HCT116 (cell line): ENCODE data around the gene CYBA. TPM values are rescaled to one million over a fixed set of nuclear protein-coding genes. Genes with fewer than 3 reads are reported as not detected.

ENCODE experiments used
- ATAC-seq: fragments of 200-7000 bp; cut with Tn5 transposase; 2 replicates; pipeline ENCODE4 v1.9.1; 2020; ENCODE audit warnings: mild to moderate bottlenecking, moderate library complexity
- BruUV-seq: library from RNA; stranded (reverse); fragments of 400-500 nt; replicated peaks from 2 replicates; lab custom pipeline; 2021; lab: Mats Ljungman, UMichigan
- CTCF ChIA-PET: fragments of 300-600 bp; sonication (Branson Sonifier 250); formaldehyde crosslinking; loops from one replicate; lab custom pipeline; 2021; ENCODE audit warnings: antibody characterized with exemption; lab: Charles Lee
- POLR2A ChIA-PET: fragments of 300-600, 350-600 bp; sonication (Branson Sonifier 250); formaldehyde crosslinking; loops from one replicate; lab custom pipeline; 2021; ENCODE audit warnings: antibody characterized with exemption; lab: Charles Lee
- RAD21 ChIA-PET, 2 experiments: fragments of 300-600 bp; sonication (Branson Sonifier 250); formaldehyde crosslinking; loops; one replicate each; lab custom pipeline; 2023; ENCODE audit warnings: low total read pairs in 2 of 2; ENCODE audit not compliant: uncharacterized antibody in 2 of 2, unreplicated experiment in 2 of 2, low non-redundant PET in 1 of 2; lab: Charles Lee
- DNase-seq: peaks from one replicate; pipeline ENCODE4 v3.0.0-alpha.2; 2010; ENCODE audit warnings: low read depth, low spot score
- H2AFZ ChIP-seq: fragments of 200-600 bp; shearing (Covaris generic), sonication (generic); 2 replicates; pipeline ENCODE4 v1.6.1; 2017; ENCODE audit warnings: low read depth, mixed run types, mixed read lengths, antibody characterized with exemption, low read length; ENCODE audit not compliant: poor library complexity, severe bottlenecking
- H3K27ac ChIP-seq: 2 replicates; pipeline ENCODE4 v1.5.1; 2012; ENCODE audit warnings: low read depth, low read length
- H3K27me3 ChIP-seq: fragments of 200-600 bp; sonication (generic); 2 replicates; pipeline ENCODE4 v1.6.1; 2016; ENCODE audit warnings: mixed run types, low read length, mixed read lengths; ENCODE audit not compliant: insufficient read depth
- H3K36me3 ChIP-seq, 2 experiments: fragments of 200-500 bp in 1 of 2; fragments of 200-600 bp in 1 of 2; sonication (Bioruptor generic) in 1 of 2; sonication (generic) in 1 of 2; 2 replicates each; pipeline versions ENCODE4 v1.5.1 to v1.6.1; 2014 to 2016; ENCODE audit warnings: low read length in 2 of 2, inconsistent platforms in 1 of 2, mixed read lengths in 1 of 2, mixed run types in 1 of 2; ENCODE audit not compliant: insufficient read depth in 2 of 2, control insufficient read depth in 1 of 2
- H3K4me1 ChIP-seq, 2 experiments: fragments of 200-600 bp in 1 of 2; sonication (generic) in 1 of 2; 2 replicates each; pipeline versions ENCODE4 v1.5.1 to v1.6.1; 2012 to 2017; ENCODE audit warnings: low read length in 2 of 2, inconsistent platforms in 1 of 2, mild to moderate bottlenecking in 1 of 2, mixed read lengths in 1 of 2, mixed run types in 1 of 2, moderate library complexity in 1 of 2; ENCODE audit not compliant: insufficient read depth in 2 of 2, control insufficient read depth in 1 of 2
- H3K4me2 ChIP-seq: fragments of 200-600 bp; sonication (generic); 2 replicates; pipeline ENCODE4 v1.6.1; 2017; ENCODE audit warnings: mixed run types, low read length, mixed read lengths
- H3K4me3 ChIP-seq, 2 experiments: fragments of 200-600 bp in 1 of 2; sonication (generic) in 1 of 2; replicated peaks in 1 of 2; 2 replicates each; pipeline ENCODE4 v1.5.1; 2011 to 2016; ENCODE audit warnings: low read length in 2 of 2, control low read depth in 1 of 2, low read depth in 1 of 2, mild to moderate bottlenecking in 1 of 2, mixed read lengths in 1 of 2, mixed run types in 1 of 2
- H3K79me2 ChIP-seq: fragments of 200-600 bp; sonication (generic); 2 replicates; pipeline ENCODE4 v1.6.1; 2017; ENCODE audit warnings: mild to moderate bottlenecking, mixed run types, low read length, moderate library complexity, mixed read lengths; ENCODE audit not compliant: insufficient read depth
- H3K9ac ChIP-seq: fragments of 200-600 bp; sonication (generic); 2 replicates; pipeline ENCODE4 v1.6.1; 2016; ENCODE audit warnings: low read length, mixed read lengths
- H3K9me2 ChIP-seq: fragments of 200-600 bp; sonication (generic), shearing (Covaris generic); 2 replicates; pipeline ENCODE4 v1.6.1; 2017; ENCODE audit warnings: mixed run types, mild to moderate bottlenecking, moderate library complexity; ENCODE audit not compliant: insufficient read depth
- H3K9me3 ChIP-seq, 2 experiments: fragments of 200-500 bp in 1 of 2; fragments of 200-600 bp in 1 of 2; sonication (Bioruptor generic) in 1 of 2; sonication (generic) in 1 of 2; 2 replicates each; pipeline ENCODE4 v1.6.1; 2014 to 2017; ENCODE audit warnings: low read length in 2 of 2, mixed read lengths in 2 of 2, inconsistent platforms in 1 of 2, low read depth in 1 of 2, mild to moderate bottlenecking in 1 of 2, mixed run types in 1 of 2, moderate library complexity in 1 of 2; ENCODE audit not compliant: control insufficient read depth in 1 of 2, insufficient read depth in 1 of 2
- H4K20me1 ChIP-seq: fragments of 200-600 bp; sonication (generic), shearing (Covaris generic); 2 replicates; pipeline ENCODE4 v1.6.1; 2017; ENCODE audit warnings: mixed run types, mild to moderate bottlenecking, moderate library complexity; ENCODE audit not compliant: insufficient read depth
- CBX3 ChIP-seq: IDR thresholded peaks from 2 replicates; pipeline ENCODE4 v1.6.1; 2012; ENCODE audit warnings: low read depth
- CEBPB ChIP-seq: IDR thresholded peaks from 2 replicates; pipeline ENCODE4 v1.6.1; 2012; ENCODE audit warnings: low read depth
- CTCF ChIP-seq, 3 experiments: fragments of 200-600 bp in 1 of 3; sonication (generic) in 1 of 3; IDR thresholded peaks in 2 of 3; conservative IDR thresholded peaks in 1 of 3; 2 replicates each; pipeline ENCODE4 v1.5.1; 2012 to 2017; ENCODE audit warnings: low read depth in 2 of 3, low read length in 2 of 3, antibody characterized with exemption in 1 of 3, borderline replicate concordance in 1 of 3, control low read depth in 1 of 3, mild to moderate bottlenecking in 1 of 3, mixed read lengths in 1 of 3, mixed run types in 1 of 3, moderate library complexity in 1 of 3; ENCODE audit not compliant: insufficient read depth in 1 of 3
- EGR1 ChIP-seq: IDR thresholded peaks from 2 replicates; pipeline ENCODE4 v1.6.1; 2012; ENCODE audit warnings: low read depth
- ELF1 ChIP-seq: IDR thresholded peaks from 2 replicates; pipeline ENCODE4 v1.6.1; 2012; ENCODE audit warnings: low read depth, borderline replicate concordance
- EZH2phosphoT487 ChIP-seq: fragments of 200-600 bp; IDR thresholded peaks from 2 replicates; pipeline ENCODE4 v1.6.1; 2018; ENCODE audit warnings: antibody characterized with exemption, borderline replicate concordance
- FOSL1 ChIP-seq: IDR thresholded peaks from 2 replicates; pipeline ENCODE4 v1.6.1; 2012; ENCODE audit warnings: low read depth
- JUND ChIP-seq: IDR thresholded peaks from 2 replicates; pipeline ENCODE4 v1.6.1; 2012
- MAX ChIP-seq: IDR thresholded peaks from 2 replicates; pipeline ENCODE4 v1.6.1; 2012
- POLR2A ChIP-seq: IDR thresholded peaks from 2 replicates; pipeline ENCODE4 v1.7.0; 2011; ENCODE audit warnings: borderline replicate concordance; ENCODE audit not compliant: insufficient read depth, insufficient read length; ENCODE audit errors: extremely low read depth
- POLR2AphosphoS5 ChIP-seq: IDR thresholded peaks from 2 replicates; pipeline ENCODE4 v1.6.1; 2011; ENCODE audit warnings: mild to moderate bottlenecking, low read depth, low read length, moderate library complexity
- RAD21 ChIP-seq: IDR thresholded peaks from 2 replicates; pipeline ENCODE4 v1.6.1; 2012; ENCODE audit warnings: low read depth, mild to moderate bottlenecking
- SIN3A ChIP-seq: IDR thresholded peaks from 2 replicates; pipeline ENCODE4 v1.6.1; 2012; ENCODE audit warnings: low read depth
- SP1 ChIP-seq: IDR thresholded peaks from 2 replicates; pipeline ENCODE4 v1.6.1; 2012; ENCODE audit warnings: low read depth
- TCF7L2 ChIP-seq: IDR thresholded peaks from 2 replicates; pipeline ENCODE4 v1.7.0; 2011; ENCODE audit warnings: borderline replicate concordance, inconsistent platforms; ENCODE audit not compliant: insufficient read depth, insufficient read length; ENCODE audit errors: extremely low read depth
- ZFX ChIP-seq: fragments of 450-650 bp; IDR thresholded peaks from 2 replicates; pipeline ENCODE4 v1.6.1; 2017
- ZNF274 ChIP-seq: fragments of 200-500 bp; sonication (Bioruptor generic); IDR thresholded peaks from 2 replicates; pipeline ENCODE4 v1.6.1; 2014; ENCODE audit warnings: mild to moderate bottlenecking, low read depth, low read length, inconsistent platforms
- intact Hi-C: fragments of 100-400 bp; cut with micrococcal nuclease; formaldehyde crosslinking; loops from 2 replicates; pipeline ENCODE4 v1.10.0; 2022
- total RNA-seq: library from RNA; stranded (reverse); gene quantifications from one replicate; pipeline ENCODE4 v1.2.1, GENCODE V29; 2021; ENCODE audit not compliant: unreplicated experiment

The CYBA gene
- total RNA-seq, 1 experiment from 2014 or later, result 321 TPM

GRCh38 chr16:88633684-88634140, 17.1 kb downstream of the CYBA start:
- no peaks in the 10 kb centered on the region for H3K79me2 ChIP-seq
- TF ChIP-seq POLR2AphosphoS5 (0 out of 2 replicates have a peak, but pooled peaks have one; percentile 4), SIN3A (no peak), CTCF (IDR thresholded peaks at IDR 0.05 in 2 of 3, conservative IDR thresholded peaks at IDR 0.05 in 1 of 3; ENCODE audit: borderline replicate concordance in 1 of 3, insufficient read depth in 1 of 3, low read depth in 2 of 3, low read length in 2 of 3) (peak in 2 of 3 experiments; percentile 49 to 52; a peak in 4 of 6 replicates), ZNF274 (no peak)
- peaks cover 4 to 20% of the 10 kb centered on the region in 2 experiments; a peak in 2 of 4 replicates for H3K4me1 ChIP-seq
- no peaks in the 10 kb centered on the region for H3K27me3 ChIP-seq
- H3K4me2 ChIP-seq, result no peak overlapping the region
- H3K36me3 ChIP-seq, result peaks cover 25 to 26% of the 10 kb centered on the region in 2 experiments; a peak in 3 of 4 replicates
- H4K20me1 ChIP-seq, result no peaks in the 10 kb centered on the region
- ChIA-PET CTCF (interaction anchor here (0.5 to 1.2 kb wide), 2 partner anchors 15 to 659 kb away, joined by 3 to 5 read pairs; no protein-coding TSS in a partner anchor), POLR2A (no interaction called here), RAD21 (no interaction called here)
- no TSS peak for BruUV-seq
- no peak overlapping the region for H2AFZ ChIP-seq
- no peak overlapping the region for H3K27ac ChIP-seq
- intact Hi-C loops, result no loop called here
- ATAC-seq (peak; percentile 71), DNase-seq (no peak)
- no peaks in the 10 kb centered on the region for H3K9me3 ChIP-seq
- H3K4me3 ChIP-seq, result no peak overlapping the region
- no peaks in the 10 kb centered on the region for H3K9me2 ChIP-seq
- no peak overlapping the region for H3K9ac ChIP-seq

- intact Hi-C loops, result no loop called here
- H3K4me1 ChIP-seq, result peaks cover 2 to 13% of the 10 kb centered on the region in 2 experiments; a peak in 2 of 4 replicates
- no peaks in the 10 kb centered on the region for H4K20me1 ChIP-seq
- CTCF ChIA-PET, result no interaction called here
- DNase-seq, result no peak
- no peak overlapping the region for H2AFZ ChIP-seq
- H3K36me3 ChIP-seq, result peaks cover 30 to 36% of the 10 kb centered on the region in 2 experiments; a peak in 3 of 4 replicates
- no peak for ATAC-seq
- no peak overlapping the region for H3K4me2 ChIP-seq
- no peak overlapping the region for H3K4me3 ChIP-seq
- H3K9ac ChIP-seq, result no peak overlapping the region
- RAD21 ChIA-PET, result no interaction called here
- BruUV-seq, result no TSS peak
- no peak overlapping the region for H3K27ac ChIP-seq
- H3K9me3 ChIP-seq, result no peaks in the 10 kb centered on the region
- POLR2A ChIA-PET, result no interaction called here
- H3K79me2 ChIP-seq, result no peaks in the 10 kb centered on the region
- H3K27me3 ChIP-seq, result no peaks in the 10 kb centered on the region
- H3K9me2 ChIP-seq, result no peaks in the 10 kb centered on the region
- no peak for TF ChIP-seq CBX3
- no peak for TF ChIP-seq JUND
- no peak for TF ChIP-seq CTCF (IDR thresholded peaks at IDR 0.05 in 2 of 3, conservative IDR thresholded peaks at IDR 0.05 in 1 of 3; ENCODE audit: borderline replicate concordance in 1 of 3, insufficient read depth in 1 of 3, low read depth in 2 of 3, low read length in 2 of 3)
- no peak for TF ChIP-seq ZNF274
- TF ChIP-seq EZH2phosphoT487, result no peak
- no peak for TF ChIP-seq EGR1
- no peak for TF ChIP-seq SP1
- TF ChIP-seq POLR2A, result no peak
- TF ChIP-seq TCF7L2, result no peak
- no peak for TF ChIP-seq ELF1
- no peak for TF ChIP-seq SIN3A
- TF ChIP-seq FOSL1, result no peak
- no peak for TF ChIP-seq MAX
- TF ChIP-seq ZFX, result no peak
- TF ChIP-seq CEBPB, result no peak
- TF ChIP-seq RAD21, result no peak
Observed at GRCh38 chr16:88632587-88632930, 18.3 kb downstream of the CYBA start.
